Testis (tissue), 3 donors: ENCODE measurements around the gene MCTP1. TPM values are rescaled to one million over a fixed set of nuclear protein-coding genes. Genes with fewer than 3 reads are reported as not detected.

Experiments used
- DNase-seq: peaks from one replicate; pipeline ENCODE4 v3.0.0-alpha.2; 2019
- H3K27ac ChIP-seq, 2 donors: fragments of 200-600 bp; sonication (generic); one replicate each; pipeline ENCODE4 v1.5.1; 2019
- H3K27me3 ChIP-seq: fragments of 200-600 bp; sonication (generic); one replicate; pipeline ENCODE4 v1.5.1; 2019
- H3K36me3 ChIP-seq: fragments of 200-600 bp; sonication (generic); one replicate; pipeline ENCODE4 v1.5.1; 2017; ENCODE audit warnings: low read depth; ENCODE audit errors: missing control alignments
- H3K4me1 ChIP-seq: fragments of 200-600 bp; sonication (generic); one replicate; pipeline ENCODE4 v1.5.1; 2019
- H3K4me3 ChIP-seq, 2 donors: fragments of 200-600 bp; sonication (generic); one replicate each; pipeline ENCODE4 v1.5.1; 2017 to 2019
- H3K9me3 ChIP-seq: fragments of 200-600 bp; sonication (generic); one replicate; pipeline ENCODE4 v1.5.1; 2017
- POLR2A ChIP-seq: fragments of 450-650 bp; IDR thresholded peaks from one replicate; pipeline ENCODE4 v1.6.1; 2017; ENCODE audit warnings: antibody characterized with exemption, mild to moderate bottlenecking, moderate library complexity
- WGBS, 2 donors: methylation state at CpG; one replicate each; pipeline ENCODE4 v1.1.5; 2018; 5-methylcytosine and 5-hydroxymethylcytosine counted together
- intact Hi-C: fragments of 100-400 bp; cut with DNase I; formaldehyde crosslinking; loops from one replicate; pipeline ENCODE4 v1.15.1; 2023; ENCODE audit warnings: low total_unique reads
- polyA plus RNA-seq: library from polyadenylated mRNA; stranded (reverse); fragments of 350-450 nt; fragmentation: Illumina TruSeq; extraction: RNeasy Lipid Tissue Mini Kit (QIAGEN cat#74804); gene quantifications from one replicate; pipeline ENCODE4 v1.2.3, GENCODE V29; 2014; ENCODE audit warnings: low read depth, low replicate concordance; ENCODE audit not compliant: insufficient read depth
- total RNA-seq, 2 donors: library from RNA; depleted of rRNA; stranded (reverse); fragments of >200 nt; gene quantifications; one replicate each; pipeline ENCODE4 v1.2.3, GENCODE V29; 2016
- TF ChIP-seq, protein P1 (sequence below), 3 experiments: fragments of 450-650 bp in 2 of 3; fragments of 200-600 bp in 1 of 3; sonication (generic) in 1 of 3; IDR thresholded peaks; one replicate each; pipeline ENCODE4 v1.5.1; 2016 to 2019; ENCODE audit warnings: antibody characterized with exemption in 3 of 3, mild to moderate bottlenecking in 2 of 3, moderate library complexity in 1 of 3

The MCTP1 gene
- total and polyA plus RNA-seq, 3 donors from 2014 or later = 7.4 to 15.5 (median 9.7) TPM

DNA sequence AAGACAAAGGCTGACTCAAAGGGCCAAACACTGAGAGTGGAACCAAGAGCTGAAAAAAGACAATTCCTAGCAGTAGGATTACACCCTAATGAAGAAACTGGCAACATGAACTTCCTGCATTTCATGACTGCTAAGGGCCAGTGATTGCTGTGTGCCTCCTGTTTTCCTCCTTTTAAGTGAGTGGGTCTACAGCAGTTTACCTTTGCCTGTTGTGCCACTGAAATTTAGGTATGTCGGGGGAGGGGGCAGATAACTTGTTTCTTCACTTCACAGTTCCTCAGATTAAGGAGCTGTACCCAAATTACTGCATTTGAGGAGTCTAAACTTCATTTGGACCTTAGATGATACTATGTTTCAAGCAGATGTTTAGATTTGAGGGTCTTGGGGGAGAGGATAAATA is 191.7 kb downstream of the MCTP1 start:
- no peak for TF ChIP-seq POLR2A
- TF ChIP-seq, protein P1, sequence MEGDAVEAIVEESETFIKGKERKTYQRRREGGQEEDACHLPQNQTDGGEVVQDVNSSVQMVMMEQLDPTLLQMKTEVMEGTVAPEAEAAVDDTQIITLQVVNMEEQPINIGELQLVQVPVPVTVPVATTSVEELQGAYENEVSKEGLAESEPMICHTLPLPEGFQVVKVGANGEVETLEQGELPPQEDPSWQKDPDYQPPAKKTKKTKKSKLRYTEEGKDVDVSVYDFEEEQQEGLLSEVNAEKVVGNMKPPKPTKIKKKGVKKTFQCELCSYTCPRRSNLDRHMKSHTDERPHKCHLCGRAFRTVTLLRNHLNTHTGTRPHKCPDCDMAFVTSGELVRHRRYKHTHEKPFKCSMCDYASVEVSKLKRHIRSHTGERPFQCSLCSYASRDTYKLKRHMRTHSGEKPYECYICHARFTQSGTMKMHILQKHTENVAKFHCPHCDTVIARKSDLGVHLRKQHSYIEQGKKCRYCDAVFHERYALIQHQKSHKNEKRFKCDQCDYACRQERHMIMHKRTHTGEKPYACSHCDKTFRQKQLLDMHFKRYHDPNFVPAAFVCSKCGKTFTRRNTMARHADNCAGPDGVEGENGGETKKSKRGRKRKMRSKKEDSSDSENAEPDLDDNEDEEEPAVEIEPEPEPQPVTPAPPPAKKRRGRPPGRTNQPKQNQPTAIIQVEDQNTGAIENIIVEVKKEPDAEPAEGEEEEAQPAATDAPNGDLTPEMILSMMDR (IDR thresholded peaks at IDR 0.05) = no peak
- intact Hi-C loops = no loop called here
- Histone ChIP-seq H3K4me3 (no peak overlapping the region), H3K9me3 (no peaks in the 10 kb centered on the region), H3K36me3 (no peaks in the 10 kb centered on the region), H3K4me1 (no peaks in the 10 kb centered on the region), H3K27me3 (no peaks in the 10 kb centered on the region), H3K27ac (no peak overlapping the region)
- DNase-seq = no peak
- 69 to 81% methylated on average over 1 of the region's 1 CpG for WGBS, 2 donors

DNA sequence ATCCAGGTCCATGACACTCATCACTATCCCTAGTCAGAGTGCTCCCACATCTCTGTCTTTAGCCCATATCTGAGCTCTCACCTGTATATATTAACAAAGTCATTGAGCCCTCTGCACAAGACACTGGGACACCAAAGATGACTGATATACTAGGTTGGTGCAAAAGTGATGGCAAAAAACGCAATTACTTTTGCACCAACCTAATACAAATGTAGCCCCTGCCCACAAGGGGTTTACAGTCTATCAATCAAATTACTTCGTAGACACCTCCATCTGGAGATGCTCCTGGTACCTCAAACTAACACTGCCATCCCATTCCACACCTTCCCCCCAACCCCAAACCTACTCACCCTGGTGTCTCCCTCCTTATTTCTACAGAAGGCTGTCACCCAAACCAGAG is 194.1 kb downstream of the MCTP1 start:
- Histone ChIP-seq H3K9me3 (no peaks in the 10 kb centered on the region), H3K4me3 (no peak overlapping the region), H3K27ac (no peak overlapping the region), H3K36me3 (no peaks in the 10 kb centered on the region), H3K27me3 (no peaks in the 10 kb centered on the region), H3K4me1 (no peaks in the 10 kb centered on the region)
- TF ChIP-seq POLR2A = no peak
- TF ChIP-seq, protein P1 (IDR thresholded peaks at IDR 0.05) = no peak
- intact Hi-C loops = no loop called here
- 93% methylated on average over 2 of the region's 2 CpGs for WGBS, 2 donors
- no peak for DNase-seq

DNA sequence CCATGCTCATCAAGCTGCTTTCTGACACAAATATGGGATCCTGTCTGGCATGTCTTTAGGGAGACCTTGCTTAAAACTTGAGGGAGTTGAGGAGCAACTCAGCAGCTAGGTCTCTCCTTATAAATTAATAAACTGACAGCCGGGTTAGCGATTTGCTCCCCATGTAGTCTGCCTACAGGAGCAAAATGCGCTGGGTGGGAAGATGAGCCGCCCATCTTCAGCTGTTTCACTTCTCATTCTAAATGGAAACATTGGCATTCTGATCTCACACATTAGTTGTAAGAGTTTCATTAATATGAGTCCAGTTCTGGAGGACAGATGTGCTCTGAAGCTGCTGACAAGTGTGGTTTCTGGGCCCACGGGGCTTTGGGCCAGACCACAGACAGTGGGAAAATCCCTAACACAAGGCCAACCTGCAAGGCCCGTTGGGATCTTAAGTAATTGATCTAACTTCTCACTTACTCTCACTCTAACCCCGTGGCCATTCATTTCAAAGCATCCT is 197.0 kb downstream of the MCTP1 start:
- no peak for DNase-seq
- 74 to 80% methylated on average over 7 of the region's 7 CpGs for WGBS, 2 donors
- no peaks in the 10 kb centered on the region for H3K27me3 ChIP-seq
- no peak for TF ChIP-seq POLR2A
- TF ChIP-seq, protein P1 (IDR thresholded peaks at IDR 0.05) = no peak
- H3K27ac ChIP-seq = no peak overlapping the region
- intact Hi-C loops = no loop called here
- no peaks in the 10 kb centered on the region for H3K9me3 ChIP-seq
- no peak overlapping the region for H3K4me3 ChIP-seq
- no peaks in the 10 kb centered on the region for H3K4me1 ChIP-seq
- no peaks in the 10 kb centered on the region for H3K36me3 ChIP-seq

DNA sequence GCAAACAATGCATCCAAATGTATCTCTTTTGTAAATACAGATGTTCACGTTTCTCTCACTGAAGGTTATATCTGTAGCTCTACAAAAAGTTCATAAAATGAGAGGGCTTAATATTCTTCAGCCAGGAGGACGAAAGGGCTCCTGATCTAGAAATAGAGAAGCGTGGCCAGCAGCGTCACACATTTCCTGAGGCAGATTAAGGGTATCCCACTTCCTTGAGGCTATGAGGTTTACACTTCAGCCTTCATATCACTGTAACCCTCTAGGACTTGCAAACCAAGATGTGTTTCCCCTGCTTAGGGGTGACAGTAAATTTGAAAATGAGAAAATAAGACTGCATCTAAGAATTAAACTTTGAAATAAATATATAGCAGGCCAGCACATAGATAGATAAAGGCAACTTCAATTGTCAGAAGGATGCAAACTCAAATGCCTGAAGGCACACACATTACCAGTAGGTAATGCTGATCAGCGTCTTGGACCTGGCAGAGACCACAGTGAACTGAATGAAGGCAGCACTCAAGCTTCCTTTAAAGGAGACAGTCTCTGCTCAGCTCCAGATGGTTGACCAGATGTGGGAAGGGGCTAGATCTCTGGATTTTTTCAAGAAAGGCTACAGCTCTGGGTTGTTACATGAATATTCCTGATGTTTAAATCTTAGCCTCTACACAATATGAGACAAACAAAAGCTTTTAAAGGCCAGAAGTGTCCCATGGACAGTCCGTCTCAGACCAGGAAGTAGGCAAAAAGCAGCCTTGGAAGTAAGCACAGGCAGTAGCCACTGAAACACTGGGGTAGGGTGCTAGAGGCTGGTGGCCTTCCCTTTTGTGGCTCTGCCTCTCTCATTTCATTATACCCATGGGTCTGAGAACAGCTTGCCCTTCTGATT is 197.7 kb downstream of the MCTP1 start:
- H3K36me3 ChIP-seq = no peaks in the 10 kb centered on the region
- no peak for DNase-seq
- 80 to 84% methylated on average over 6 of the region's 6 CpGs for WGBS, 2 donors
- no peak for TF ChIP-seq POLR2A
- TF ChIP-seq, protein P1 (IDR thresholded peaks at IDR 0.05) = no peak
- peak overlapping the region in 1 of 2 donors; percentile 24 for H3K27ac ChIP-seq
- no peaks in the 10 kb centered on the region for H3K27me3 ChIP-seq
- no peaks in the 10 kb centered on the region for H3K4me1 ChIP-seq
- intact Hi-C loops = no loop called here
- H3K4me3 ChIP-seq = no peak overlapping the region
- H3K9me3 ChIP-seq = no peaks in the 10 kb centered on the region
